CD8-positive, alpha-beta memory T cell (primary cell): ENCODE results near the gene PALS1. TPM values are rescaled to one million over a fixed set of nuclear protein-coding genes. Genes with fewer than 3 reads are reported as not detected.

ENCODE experiments used
- CTCF ChIA-PET: fragments of 350-600 bp; sonication (Branson Sonifier 250); formaldehyde crosslinking; loops from one replicate; lab custom pipeline; 2021; ENCODE audit warnings: antibody characterized with exemption; lab: Charles Lee
- POLR2A ChIA-PET: fragments of 350-600 bp; sonication (Branson Sonifier 250); formaldehyde crosslinking; loops from one replicate; lab custom pipeline; 2021; ENCODE audit warnings: antibody characterized with exemption; lab: Charles Lee
- DNase-seq, 5 donors: peaks; one replicate each; pipeline versions ENCODE4 v3.0.0 to v3.0.0-alpha.2; 2020 to 2022; ENCODE audit warnings: mixed read lengths in 1 of 5
- H3K27ac ChIP-seq: one replicate; pipeline ENCODE4 v1.7.0; 2013; ENCODE audit warnings: low read depth, mild to moderate bottlenecking, low read length, moderate library complexity
- H3K27me3 ChIP-seq: 2 replicates; pipeline ENCODE4 v1.7.0; 2013; ENCODE audit warnings: low read length, mild to moderate bottlenecking; ENCODE audit not compliant: insufficient read depth, poor library complexity, severe bottlenecking
- H3K36me3 ChIP-seq: 2 replicates; pipeline ENCODE4 v1.7.0; 2013; ENCODE audit warnings: mild to moderate bottlenecking, low read length, moderate library complexity; ENCODE audit not compliant: insufficient read depth
- H3K4me1 ChIP-seq: 2 replicates; pipeline ENCODE4 v1.7.0; 2013; ENCODE audit warnings: mild to moderate bottlenecking, low read length, moderate library complexity; ENCODE audit not compliant: insufficient read depth
- H3K4me3 ChIP-seq: 2 replicates; pipeline ENCODE4 v1.7.0; 2013; ENCODE audit warnings: mild to moderate bottlenecking, low read length
- H3K9me3 ChIP-seq: 2 replicates; pipeline ENCODE4 v1.7.0; 2013; ENCODE audit warnings: mild to moderate bottlenecking, low read length
- H3K27ac Mint-ChIP-seq, 8 donors: one replicate each; pipeline ENCODE4 v1.8.0; 2020 to 2021; ENCODE audit warnings: mixed read lengths in 8 of 8, mild to moderate bottlenecking in 6 of 8, inconsistent platforms in 3 of 8, moderate library complexity in 3 of 8
- H3K27me3 Mint-ChIP-seq, 2 donors: one replicate each; pipeline ENCODE4 v1.8.0; 2020 to 2021; ENCODE audit warnings: mixed read lengths in 2 of 2, mild to moderate bottlenecking in 1 of 2, moderate library complexity in 1 of 2
- H3K36me3 Mint-ChIP-seq, 3 donors: one replicate each; pipeline ENCODE4 v1.8.0; 2020 to 2021; ENCODE audit warnings: mixed read lengths in 3 of 3, inconsistent platforms in 1 of 3, mild to moderate bottlenecking in 1 of 3
- H3K4me1 Mint-ChIP-seq, 3 donors: one replicate each; pipeline ENCODE4 v1.8.0; 2020 to 2021; ENCODE audit warnings: mixed read lengths in 3 of 3, inconsistent platforms in 1 of 3, mild to moderate bottlenecking in 1 of 3
- H3K4me3 Mint-ChIP-seq, 7 donors: one replicate each; pipeline ENCODE4 v1.8.0; 2020 to 2021; ENCODE audit warnings: mixed read lengths in 7 of 7, mild to moderate bottlenecking in 6 of 7, moderate library complexity in 4 of 7, inconsistent platforms in 2 of 7
- H3K9me3 Mint-ChIP-seq, 5 donors: one replicate each; pipeline ENCODE4 v1.8.0; 2020 to 2022; ENCODE audit warnings: mixed read lengths in 5 of 5, mild to moderate bottlenecking in 3 of 5, moderate library complexity in 2 of 5, inconsistent platforms in 1 of 5
- polyA plus RNA-seq: library from polyadenylated mRNA; unstranded; fragments of 300-500 nt; fragmentation: Illumina TruSeq; gene quantifications from one replicate; pipeline ENCODE4 v1.2.3, GENCODE V29; 2021
- total RNA-seq, 2 experiments: library from RNA; stranded (reverse); gene quantifications; one replicate each; pipeline ENCODE4 v1.2.3, GENCODE V29; 2021

The PALS1 gene
- total RNA-seq (1 to 10 TPM; 5.6 to 6.7 TPM), polyA plus RNA-seq (1.8 TPM)

- Histone ChIP-seq H3K4me1 (peaks cover 11% of the 10 kb centered on the region), H3K27ac (peak within 1 kb of the TSS; percentile 56), H3K4me3 (peak within 1 kb of the TSS; percentile 81), H3K36me3 (no peaks in the 10 kb centered on the region), H3K9me3 (no peaks in the 10 kb centered on the region), H3K27me3 (no peaks in the 10 kb centered on the region)
- CTCF ChIA-PET, result interaction anchor here (1.2 to 2.6 kb wide), 2 partner anchors 13 to 118 kb away, joined by 3 to 8 read pairs; partner anchors contain the start of genes ATP6V1D and EIF2S1
- Mint-ChIP-seq H3K36me3 (peaks cover 0 to 7% (median 0%) of the 10 kb centered on the region in 3 donors), H3K9me3 (no peaks in the 10 kb centered on the region), H3K27ac (peak within 1 kb of the TSS; percentile 69 to 98 (median 83)), H3K4me3 (peak within 1 kb of the TSS; percentile 73 to 97 (median 91)), H3K27me3 (peaks cover 0 to 2% of the 10 kb centered on the region in 2 donors), H3K4me1 (peaks cover 20 to 30% (median 30%) of the 10 kb centered on the region in 3 donors)
- POLR2A ChIA-PET, result interaction anchor here (0.8 to 1.1 kb wide), 3 partner anchors 45 to 118 kb away, joined by 3 to 7 read pairs (median 3); partner anchors contain the start of genes ATP6V1D and EIF2S1
- DNase-seq, result peak in 1 of 5 donors; percentile 67
These were observed at the start of gene PALS1 for GRCh38 chr14:67241411-67242167. TSS of gene PALS1 (plus strand) at chr14:67241435. CDS start at chr14:67279171, 37,736 bp downstream.

GRCh38 chr14:67191768-67192290 is 49.4 kb upstream of the PALS1 start:
- no peaks in the 10 kb centered on the region for H3K36me3 ChIP-seq
- no peaks in the 10 kb centered on the region for H3K9me3 ChIP-seq
- peaks cover 2 to 6% (median 5%) of the 10 kb centered on the region in 3 donors for H3K4me1 Mint-ChIP-seq
- peaks cover 2 to 12% of the 10 kb centered on the region in 2 donors for H3K27me3 Mint-ChIP-seq
- DNase-seq, result no peak
- ChIA-PET CTCF (interaction anchor here (0.9 to 1.5 kb wide), 2 partner anchors 11 to 94 kb away, joined by 3 read pairs; no protein-coding TSS in a partner anchor), POLR2A (interaction anchor here (0.6 kb wide), 1 partner anchor 86 kb away, joined by 5 read pairs; no protein-coding TSS in a partner anchor)
- H3K27ac Mint-ChIP-seq, result no peak overlapping the region
- H3K4me3 Mint-ChIP-seq, result no peak overlapping the region
- no peaks in the 10 kb centered on the region for H3K9me3 Mint-ChIP-seq
- no peaks in the 10 kb centered on the region for H3K36me3 Mint-ChIP-seq
- peaks cover 5% of the 10 kb centered on the region for H3K4me1 ChIP-seq
- H3K27me3 ChIP-seq, result no peaks in the 10 kb centered on the region
- no peak overlapping the region for H3K4me3 ChIP-seq
- H3K27ac ChIP-seq, result no peak overlapping the region

GRCh38 chr14:67192366-67192765 is 48.9 kb upstream of the PALS1 start:
- H3K27me3 Mint-ChIP-seq, result peaks cover 2 to 12% of the 10 kb centered on the region in 2 donors
- no peak for DNase-seq
- no peaks in the 10 kb centered on the region for H3K27me3 ChIP-seq
- no peak overlapping the region for H3K4me3 Mint-ChIP-seq
- H3K27ac Mint-ChIP-seq, result no peak overlapping the region
- H3K4me1 ChIP-seq, result peaks cover 5% of the 10 kb centered on the region
- no peaks in the 10 kb centered on the region for H3K36me3 ChIP-seq
- POLR2A ChIA-PET, result no interaction called here
- CTCF ChIA-PET, result interaction anchor here (0.9 to 1.5 kb wide), 2 partner anchors 12 to 94 kb away, joined by 3 read pairs; no protein-coding TSS in a partner anchor
- H3K9me3 ChIP-seq, result no peaks in the 10 kb centered on the region
- no peaks in the 10 kb centered on the region for H3K36me3 Mint-ChIP-seq
- H3K9me3 Mint-ChIP-seq, result no peaks in the 10 kb centered on the region
- H3K4me3 ChIP-seq, result no peak overlapping the region
- no peak overlapping the region for H3K27ac ChIP-seq
- H3K4me1 Mint-ChIP-seq, result peaks cover 2 to 8% (median 6%) of the 10 kb centered on the region in 3 donors

GRCh38 chr14:67195279-67195678 is 46.0 kb upstream of the PALS1 start:
- Histone ChIP-seq H3K27ac (no peak overlapping the region), H3K27me3 (no peaks in the 10 kb centered on the region), H3K4me3 (no peak overlapping the region), H3K36me3 (no peaks in the 10 kb centered on the region), H3K9me3 (no peaks in the 10 kb centered on the region), H3K4me1 (no peaks in the 10 kb centered on the region)
- H3K27me3 Mint-ChIP-seq, result peaks cover 2 to 12% of the 10 kb centered on the region in 2 donors
- H3K36me3 Mint-ChIP-seq, result no peaks in the 10 kb centered on the region
- POLR2A ChIA-PET, result no interaction called here
- no peak for DNase-seq
- no peak overlapping the region for H3K4me3 Mint-ChIP-seq
- no peak overlapping the region for H3K27ac Mint-ChIP-seq
- H3K4me1 Mint-ChIP-seq, result peaks cover 0 to 5% (median 0%) of the 10 kb centered on the region in 3 donors
- CTCF ChIA-PET, result no interaction called here
- H3K9me3 Mint-ChIP-seq, result no peaks in the 10 kb centered on the region

GRCh38 chr14:67199016-67199415 is 42.2 kb upstream of the PALS1 start:
- H3K4me1 ChIP-seq, result no peaks in the 10 kb centered on the region
- no peak for DNase-seq
- H3K36me3 ChIP-seq, result no peaks in the 10 kb centered on the region
- no peaks in the 10 kb centered on the region for H3K27me3 ChIP-seq
- Mint-ChIP-seq H3K27me3 (peaks cover 7 to 25% of the 10 kb centered on the region in 2 donors), H3K27ac (no peak overlapping the region), H3K36me3 (no peaks in the 10 kb centered on the region), H3K4me1 (peaks cover 0 to 5% (median 0%) of the 10 kb centered on the region in 3 donors), H3K4me3 (no peak overlapping the region), H3K9me3 (no peaks in the 10 kb centered on the region)
- ChIA-PET POLR2A (no interaction called here), CTCF (no interaction called here)
- no peak overlapping the region for H3K27ac ChIP-seq
- H3K9me3 ChIP-seq, result no peaks in the 10 kb centered on the region
- no peak overlapping the region for H3K4me3 ChIP-seq

- CTCF ChIA-PET, result no interaction called here
- no peaks in the 10 kb centered on the region for H3K9me3 Mint-ChIP-seq
- H3K36me3 ChIP-seq, result no peaks in the 10 kb centered on the region
These were observed 33.4 kb upstream of the PALS1 start for GRCh38 chr14:67207810-67208209.

GRCh38 chr14:67218126-67218525 is 23.1 kb upstream of the PALS1 start:
- Histone ChIP-seq H3K4me1 (no peaks in the 10 kb centered on the region), H3K27ac (no peak overlapping the region), H3K27me3 (no peaks in the 10 kb centered on the region), H3K4me3 (no peak overlapping the region), H3K9me3 (no peaks in the 10 kb centered on the region), H3K36me3 (no peaks in the 10 kb centered on the region)
- H3K4me1 Mint-ChIP-seq, result no peaks in the 10 kb centered on the region
- no peak for DNase-seq
- no peak overlapping the region for H3K4me3 Mint-ChIP-seq
- peaks cover 3 to 6% of the 10 kb centered on the region in 2 donors for H3K27me3 Mint-ChIP-seq
- no peaks in the 10 kb centered on the region for H3K9me3 Mint-ChIP-seq
- CTCF ChIA-PET, result no interaction called here
- no peaks in the 10 kb centered on the region for H3K36me3 Mint-ChIP-seq
- POLR2A ChIA-PET, result no interaction called here
- H3K27ac Mint-ChIP-seq, result no peak overlapping the region

More at GRCh38 chr14:67207810-67208209, 33.4 kb upstream of the PALS1 start:
- no peaks in the 10 kb centered on the region for H3K9me3 ChIP-seq
- H3K27me3 Mint-ChIP-seq, result peaks cover 5 to 23% of the 10 kb centered on the region in 2 donors
- H3K4me3 ChIP-seq, result no peak overlapping the region
- no peak overlapping the region for H3K27ac Mint-ChIP-seq
- H3K4me3 Mint-ChIP-seq, result no peak overlapping the region
- no peak overlapping the region for H3K27ac ChIP-seq
- POLR2A ChIA-PET, result no interaction called here
- H3K4me1 Mint-ChIP-seq, result no peaks in the 10 kb centered on the region
- no peak for DNase-seq
- H3K27me3 ChIP-seq, result no peaks in the 10 kb centered on the region
- no peaks in the 10 kb centered on the region for H3K4me1 ChIP-seq
- no peaks in the 10 kb centered on the region for H3K36me3 Mint-ChIP-seq
